Measurements from ENCODE around the gene ZNF823.

ZNF823 gene

GRCh38 chr19:11694533-11695439, 44.0 kb downstream of the ZNF823 start:
- H3K27me3 ChIP-seq (replicated peaks in 2 of 5; ENCODE audit: control insufficient read depth in 4 of 5, insufficient read depth in 5 of 5, low read length in 4 of 5): peaks cover 0 to 2% (median 0%) of the 10 kb centered on the region in 5 experiments
- POLR2A ChIA-PET: interaction anchor here (0.6 kb wide), 1 partner anchor 22 kb away, joined by 4 read pairs; no protein-coding TSS in a partner anchor
- CTCF ChIA-PET: no interaction called here
- H3K9me3 ChIP-seq (ENCODE audit: control extremely low read depth in 1 of 5, control insufficient read depth in 4 of 5, insufficient read depth in 2 of 5, low read depth in 1 of 5, low read length in 4 of 5): no peaks in the 10 kb centered on the region
- H3K27ac ChIP-seq (ENCODE audit: insufficient read depth in 1 of 2, low read depth in 1 of 2, low read length in 2 of 2, poor library complexity in 1 of 2, severe bottlenecking in 2 of 2): peak overlapping the region in 1 of 2 experiments; percentile 54
- H3K36me3 ChIP-seq (ENCODE audit: control insufficient read depth in 4 of 4, insufficient read depth in 4 of 4, low read length in 3 of 4): no peaks in the 10 kb centered on the region
- peak; percentile 92 to 96 (median 96) for DNase-seq
- H3K4me3 ChIP-seq (ENCODE audit: control insufficient read depth in 1 of 7, extremely low read depth in 1 of 7, insufficient read depth in 4 of 7, low read depth in 2 of 7, low read length in 6 of 7): peak overlapping the region; percentile 64 to 87 (median 76)
- 6% methylated on average over 60 of the region's 61 CpGs for whole genome bisulfite sequencing (ENCODE audit: insufficient coverage)
- peaks cover 4 to 15% (median 14%) of the 10 kb centered on the region in 4 experiments for H3K4me1 ChIP-seq (ENCODE audit: control extremely low read depth in 1 of 4, control insufficient read depth in 4 of 4, insufficient read depth in 4 of 4, low read length in 3 of 4)

DNA sequence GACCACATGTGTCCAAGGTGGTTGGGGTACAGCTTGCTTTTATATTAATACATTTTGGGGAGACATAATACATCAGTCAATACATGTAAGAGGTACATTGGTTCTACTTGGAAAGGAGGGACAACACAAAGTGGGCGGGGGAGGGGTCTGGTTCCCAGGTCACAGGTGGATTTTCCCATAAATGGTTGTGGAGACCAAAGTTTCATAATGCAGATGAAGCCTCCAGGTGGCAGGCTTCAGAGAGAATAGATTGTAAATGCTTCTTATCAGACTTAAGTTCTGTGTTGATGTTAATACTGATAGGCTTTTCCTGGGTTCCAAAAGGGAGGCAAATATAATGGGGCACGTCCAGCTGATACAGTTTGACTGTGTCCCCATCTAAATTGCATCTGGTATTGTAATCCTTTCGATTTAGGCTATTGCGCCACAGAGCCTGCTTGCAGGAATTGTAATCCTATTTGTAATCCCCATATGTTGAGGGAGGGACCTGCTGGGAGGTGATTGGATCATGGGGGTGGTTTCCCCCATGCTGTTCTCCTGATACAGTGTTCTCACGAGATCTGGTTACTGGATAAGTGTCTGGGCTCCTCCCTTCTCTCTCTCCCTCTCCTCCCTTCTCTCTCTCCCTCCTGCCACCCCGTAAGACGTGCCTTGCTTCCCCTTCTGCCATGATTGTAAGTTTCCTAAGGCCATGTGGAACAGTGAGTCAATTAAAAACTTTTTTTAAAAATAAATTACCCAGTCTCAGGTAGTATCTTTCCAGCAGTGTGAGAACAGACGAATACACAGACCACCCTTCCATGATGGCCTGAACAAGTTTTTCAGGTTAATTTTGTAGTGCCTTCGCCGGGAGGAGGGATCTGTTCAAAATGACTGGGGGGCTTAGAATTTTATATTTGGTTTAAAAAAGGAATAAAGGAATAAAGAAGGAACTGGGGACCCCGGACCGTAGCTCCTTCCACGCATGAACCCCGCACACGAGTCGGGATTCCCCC, 44.9 kb downstream of the ZNF823 start:
- Histone ChIP-seq H3K27me3 (replicated peaks in 2 of 5; ENCODE audit: control insufficient read depth in 4 of 5, insufficient read depth in 5 of 5, low read length in 4 of 5) (peaks cover 0 to 2% (median 0%) of the 10 kb centered on the region in 5 experiments), H3K27ac (ENCODE audit: insufficient read depth in 1 of 2, low read depth in 1 of 2, low read length in 2 of 2, poor library complexity in 1 of 2, severe bottlenecking in 2 of 2) (peak overlapping the region in 1 of 2 experiments; percentile 54), H3K9me3 (ENCODE audit: control extremely low read depth in 1 of 5, control insufficient read depth in 4 of 5, insufficient read depth in 2 of 5, low read depth in 1 of 5, low read length in 4 of 5) (no peaks in the 10 kb centered on the region), H3K4me1 (ENCODE audit: control extremely low read depth in 1 of 4, control insufficient read depth in 4 of 4, insufficient read depth in 4 of 4, low read length in 3 of 4) (peaks cover 4 to 15% (median 14%) of the 10 kb centered on the region in 4 experiments), H3K4me3 (ENCODE audit: control insufficient read depth in 1 of 7, extremely low read depth in 1 of 7, insufficient read depth in 4 of 7, low read depth in 2 of 7, low read length in 6 of 7) (peak overlapping the region; percentile 64 to 87 (median 76)), H3K36me3 (ENCODE audit: control insufficient read depth in 4 of 4, insufficient read depth in 4 of 4, low read length in 3 of 4) (no peaks in the 10 kb centered on the region)
- ChIA-PET POLR2A (no interaction called here), CTCF (interaction anchor here (0.9 kb wide), 1 partner anchor 37 kb away, joined by 3 read pairs; no protein-coding TSS in a partner anchor)
- WGBS (ENCODE audit: insufficient coverage): 22% methylated on average over 12 of the region's 16 CpGs
- DNase-seq: peak; percentile 29 to 71 (median 60)

DNA sequence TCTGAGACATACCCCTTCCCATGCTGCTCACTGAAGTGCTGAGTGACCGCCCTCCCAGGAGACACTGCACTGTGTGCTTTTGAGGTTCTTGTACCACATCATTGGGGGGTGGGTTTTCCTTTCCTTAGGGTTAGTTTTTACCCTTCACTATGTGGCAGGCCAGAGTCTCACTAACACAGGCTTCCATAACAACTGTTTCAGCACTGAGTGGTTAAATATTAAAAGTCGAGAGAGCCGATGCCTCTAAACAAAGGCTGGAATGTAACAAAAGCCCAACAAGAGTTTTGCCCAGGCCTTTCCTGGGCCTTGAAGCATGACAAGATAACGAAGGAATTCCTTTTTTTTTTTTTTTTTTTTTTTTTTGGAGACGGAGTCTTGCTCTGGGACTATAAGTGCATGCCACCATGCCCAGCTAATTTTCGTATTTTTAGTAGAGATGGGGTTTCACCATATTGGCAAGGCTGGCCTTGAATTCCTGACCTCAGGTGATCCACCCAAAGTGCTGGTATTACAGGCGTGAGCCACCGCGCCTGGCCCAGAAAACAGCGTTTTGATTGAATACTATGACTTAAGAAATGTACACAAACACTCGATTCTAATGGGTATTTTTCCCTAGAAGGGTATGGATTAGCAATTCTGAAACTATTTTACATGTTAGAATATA, 46.5 kb downstream of the ZNF823 start:
- H3K4me1 ChIP-seq (ENCODE audit: control extremely low read depth in 1 of 4, control insufficient read depth in 4 of 4, insufficient read depth in 4 of 4, low read length in 3 of 4): peaks cover 4 to 15% (median 14%) of the 10 kb centered on the region in 4 experiments
- no peak overlapping the region for H3K4me3 ChIP-seq (ENCODE audit: control insufficient read depth in 1 of 7, extremely low read depth in 1 of 7, insufficient read depth in 4 of 7, low read depth in 2 of 7, low read length in 6 of 7)
- H3K27ac ChIP-seq (ENCODE audit: insufficient read depth in 1 of 2, low read depth in 1 of 2, low read length in 2 of 2, poor library complexity in 1 of 2, severe bottlenecking in 2 of 2): no peak overlapping the region
- H3K36me3 ChIP-seq (ENCODE audit: control insufficient read depth in 4 of 4, insufficient read depth in 4 of 4, low read length in 3 of 4): no peaks in the 10 kb centered on the region
- POLR2A ChIA-PET: no interaction called here
- CTCF ChIA-PET: no interaction called here
- WGBS (ENCODE audit: insufficient coverage): 100% methylated on average over 4 of the region's 11 CpGs
- no peak for DNase-seq
- peaks cover 0 to 7% (median 0%) of the 10 kb centered on the region in 5 experiments for H3K9me3 ChIP-seq (ENCODE audit: control extremely low read depth in 1 of 5, control insufficient read depth in 4 of 5, insufficient read depth in 2 of 5, low read depth in 1 of 5, low read length in 4 of 5)
- H3K27me3 ChIP-seq (replicated peaks in 2 of 5; ENCODE audit: control insufficient read depth in 4 of 5, insufficient read depth in 5 of 5, low read length in 4 of 5): peaks cover 0 to 2% (median 0%) of the 10 kb centered on the region in 5 experiments

DNA sequence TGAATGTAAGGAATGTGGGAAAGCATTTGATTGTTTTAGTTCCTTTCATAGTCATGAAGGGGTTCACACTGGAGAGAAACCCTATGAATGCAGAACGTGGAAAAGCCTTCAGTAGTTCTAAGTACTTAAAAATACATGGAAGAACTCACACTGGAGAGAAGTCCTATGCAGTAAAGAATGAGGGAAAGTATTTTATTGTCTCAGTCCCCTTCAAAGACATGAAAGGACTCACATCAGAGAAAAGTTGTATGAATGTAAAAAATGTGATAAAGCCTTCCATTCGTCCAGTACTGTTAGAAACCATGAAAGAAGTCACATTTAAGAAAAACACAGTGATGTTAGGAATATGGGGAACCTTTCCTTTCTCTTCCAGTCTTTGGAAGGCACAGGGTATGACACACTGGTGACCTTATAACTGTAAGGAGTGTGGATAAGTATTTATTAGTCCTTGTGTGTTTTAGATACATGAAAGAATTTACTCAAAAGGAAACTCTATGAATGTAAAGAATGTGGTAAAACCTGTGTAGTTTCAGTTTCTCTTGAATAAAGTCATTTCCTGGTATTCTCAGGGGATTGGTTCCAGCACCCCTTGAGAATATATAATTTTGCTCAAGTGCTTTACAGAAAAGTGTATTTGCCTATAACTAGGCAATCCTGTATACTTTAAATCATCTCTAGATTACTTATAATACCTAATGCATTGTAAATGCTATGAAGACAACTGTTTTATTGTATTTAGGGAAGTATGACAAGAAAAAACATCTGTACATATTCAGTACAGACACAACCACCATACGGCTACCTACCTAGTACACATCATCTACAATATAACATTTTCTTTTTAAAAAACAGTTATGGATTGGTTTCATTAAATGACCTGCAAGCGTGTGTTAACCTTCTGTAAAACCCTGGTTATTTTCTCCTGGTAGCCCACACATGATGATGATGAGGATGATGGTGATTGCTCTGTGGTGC, 52.8 kb downstream of the ZNF823 start:
- peaks cover 4 to 58% (median 27%) of the 10 kb centered on the region in 5 experiments for H3K9me3 ChIP-seq (ENCODE audit: control extremely low read depth in 1 of 5, control insufficient read depth in 4 of 5, insufficient read depth in 2 of 5, low read depth in 1 of 5, low read length in 4 of 5)
- ChIA-PET CTCF (no interaction called here), POLR2A (no interaction called here)
- H3K27ac ChIP-seq (ENCODE audit: insufficient read depth in 1 of 2, low read depth in 1 of 2, low read length in 2 of 2, poor library complexity in 1 of 2, severe bottlenecking in 2 of 2): no peak overlapping the region
- no peak overlapping the region for H3K4me3 ChIP-seq (ENCODE audit: control insufficient read depth in 1 of 7, extremely low read depth in 1 of 7, insufficient read depth in 4 of 7, low read depth in 2 of 7, low read length in 6 of 7)
- peaks cover 0 to 6% (median 0%) of the 10 kb centered on the region in 4 experiments for H3K36me3 ChIP-seq (ENCODE audit: control insufficient read depth in 4 of 4, insufficient read depth in 4 of 4, low read length in 3 of 4)
- DNase-seq: no peak
- WGBS (ENCODE audit: insufficient coverage): 94% methylated on average over 2 of the region's 4 CpGs
- no peaks in the 10 kb centered on the region for H3K27me3 ChIP-seq (replicated peaks in 2 of 5; ENCODE audit: control insufficient read depth in 4 of 5, insufficient read depth in 5 of 5, low read length in 4 of 5)
- no peaks in the 10 kb centered on the region for H3K4me1 ChIP-seq (ENCODE audit: control extremely low read depth in 1 of 4, control insufficient read depth in 4 of 4, insufficient read depth in 4 of 4, low read length in 3 of 4)

DNA sequence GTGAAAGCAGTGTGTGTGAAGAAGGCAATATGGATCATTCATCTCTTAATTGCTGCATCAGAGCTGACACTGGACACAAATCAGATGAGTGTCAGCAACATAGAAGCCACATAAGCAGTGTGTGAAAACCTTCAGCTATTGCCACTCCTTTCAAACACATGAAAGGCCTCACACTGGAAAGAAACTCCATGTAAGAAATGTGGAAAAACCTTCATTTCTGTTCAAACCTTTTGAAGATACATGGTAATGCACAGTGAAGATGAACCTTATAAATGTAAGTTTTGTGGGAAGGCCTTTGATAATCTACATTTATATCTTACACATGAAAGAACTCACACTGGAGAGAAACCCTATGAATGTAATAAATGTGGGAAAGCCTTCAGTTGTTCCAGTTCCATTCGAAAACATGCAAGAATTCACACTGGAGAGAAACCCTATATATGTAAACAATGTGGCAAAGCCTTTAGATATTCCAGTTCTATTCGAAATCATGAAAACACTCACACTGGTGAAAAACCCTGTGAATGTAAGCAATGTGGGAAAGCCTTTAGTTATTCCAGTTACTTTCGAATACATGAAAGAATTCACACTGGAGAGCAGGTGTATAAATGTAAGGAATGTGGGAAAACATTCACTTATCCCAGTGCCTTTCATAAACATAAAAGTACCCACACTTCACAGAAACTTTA, 53.6 kb downstream of the ZNF823 start:
- Histone ChIP-seq H3K9me3 (ENCODE audit: control extremely low read depth in 1 of 5, control insufficient read depth in 4 of 5, insufficient read depth in 2 of 5, low read depth in 1 of 5, low read length in 4 of 5) (peaks cover 6 to 66% (median 32%) of the 10 kb centered on the region in 5 experiments), H3K36me3 (ENCODE audit: control insufficient read depth in 4 of 4, insufficient read depth in 4 of 4, low read length in 3 of 4) (peaks cover 0 to 6% (median 0%) of the 10 kb centered on the region in 4 experiments), H3K27ac (ENCODE audit: insufficient read depth in 1 of 2, low read depth in 1 of 2, low read length in 2 of 2, poor library complexity in 1 of 2, severe bottlenecking in 2 of 2) (no peak overlapping the region), H3K27me3 (replicated peaks in 2 of 5; ENCODE audit: control insufficient read depth in 4 of 5, insufficient read depth in 5 of 5, low read length in 4 of 5) (no peaks in the 10 kb centered on the region), H3K4me3 (ENCODE audit: control insufficient read depth in 1 of 7, extremely low read depth in 1 of 7, insufficient read depth in 4 of 7, low read depth in 2 of 7, low read length in 6 of 7) (peak overlapping the region in 1 of 7 experiments; percentile 30), H3K4me1 (ENCODE audit: control extremely low read depth in 1 of 4, control insufficient read depth in 4 of 4, insufficient read depth in 4 of 4, low read length in 3 of 4) (no peaks in the 10 kb centered on the region)
- no peak for DNase-seq
- CTCF ChIA-PET: no interaction called here
- POLR2A ChIA-PET: no interaction called here
- WGBS (ENCODE audit: insufficient coverage): 100% methylated on average over 1 of the region's 3 CpGs

Measured in common myeloid progenitor, CD34-positive (primary cell).